Thyroid gland (tissue), 4 donors: ENCODE data around the gene LMX1B.

Experiments used
- CTCF ChIP-seq, 6 experiments: fragments of 200-600 bp in 3 of 6; fragments of 450-650 bp in 3 of 6; sonication (generic) in 3 of 6; IDR thresholded peaks; one replicate each; pipeline ENCODE4 v1.5.1; 2016 to 2019; ENCODE audit warnings: antibody characterized with exemption in 6 of 6, mild to moderate bottlenecking in 2 of 6, inconsistent platforms in 1 of 6, moderate library complexity in 1 of 6
- POLR2A ChIP-seq, 2 donors: fragments of 450-650 bp; IDR thresholded peaks; one replicate each; pipeline ENCODE4 v1.6.1; 2017; ENCODE audit warnings: antibody characterized with exemption in 2 of 2, mild to moderate bottlenecking in 2 of 2, moderate library complexity in 1 of 2

GRCh38 chr9:126608551-126608950 is 5.2 kb upstream of the LMX1B start:
- no peak for TF ChIP-seq CTCF (IDR thresholded peaks at IDR 0.05)
- TF ChIP-seq POLR2A (IDR thresholded peaks at IDR 0.05) = no peak
